D721Med (cell line): ENCODE results near the gene TLR2.
A peak's percentile ranks its signal among the peaks of the same experiment; 100 is the strongest.

Experiments
- DNase-seq: peaks from one replicate; pipeline ENCODE4 v3.0.0; 2011; ENCODE audit warnings: low spot score; ENCODE audit not compliant: insufficient read length
- FAIRE-seq: peaks from 2 replicates; lab custom pipeline; 2011; peaks lifted over from hg19 to GRCh38; lab: Jason Lieb, UNC
- TF ChIP-seq, protein P1 (sequence below): IDR thresholded peaks from 2 replicates; pipeline ENCODE4 v1.5.1; 2012; ENCODE audit warnings: mild to moderate bottlenecking, control low read depth; ENCODE audit not compliant: insufficient read depth; ENCODE audit errors: missing control alignments

Gene TLR2

GRCh38 chr4:153647975-153648374 lies 36.1 kb upstream of the TLR2 start:
- TF ChIP-seq, protein P1, sequence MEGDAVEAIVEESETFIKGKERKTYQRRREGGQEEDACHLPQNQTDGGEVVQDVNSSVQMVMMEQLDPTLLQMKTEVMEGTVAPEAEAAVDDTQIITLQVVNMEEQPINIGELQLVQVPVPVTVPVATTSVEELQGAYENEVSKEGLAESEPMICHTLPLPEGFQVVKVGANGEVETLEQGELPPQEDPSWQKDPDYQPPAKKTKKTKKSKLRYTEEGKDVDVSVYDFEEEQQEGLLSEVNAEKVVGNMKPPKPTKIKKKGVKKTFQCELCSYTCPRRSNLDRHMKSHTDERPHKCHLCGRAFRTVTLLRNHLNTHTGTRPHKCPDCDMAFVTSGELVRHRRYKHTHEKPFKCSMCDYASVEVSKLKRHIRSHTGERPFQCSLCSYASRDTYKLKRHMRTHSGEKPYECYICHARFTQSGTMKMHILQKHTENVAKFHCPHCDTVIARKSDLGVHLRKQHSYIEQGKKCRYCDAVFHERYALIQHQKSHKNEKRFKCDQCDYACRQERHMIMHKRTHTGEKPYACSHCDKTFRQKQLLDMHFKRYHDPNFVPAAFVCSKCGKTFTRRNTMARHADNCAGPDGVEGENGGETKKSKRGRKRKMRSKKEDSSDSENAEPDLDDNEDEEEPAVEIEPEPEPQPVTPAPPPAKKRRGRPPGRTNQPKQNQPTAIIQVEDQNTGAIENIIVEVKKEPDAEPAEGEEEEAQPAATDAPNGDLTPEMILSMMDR, result no peak
- FAIRE-seq (no peak), DNase-seq (no peak)

DNA sequence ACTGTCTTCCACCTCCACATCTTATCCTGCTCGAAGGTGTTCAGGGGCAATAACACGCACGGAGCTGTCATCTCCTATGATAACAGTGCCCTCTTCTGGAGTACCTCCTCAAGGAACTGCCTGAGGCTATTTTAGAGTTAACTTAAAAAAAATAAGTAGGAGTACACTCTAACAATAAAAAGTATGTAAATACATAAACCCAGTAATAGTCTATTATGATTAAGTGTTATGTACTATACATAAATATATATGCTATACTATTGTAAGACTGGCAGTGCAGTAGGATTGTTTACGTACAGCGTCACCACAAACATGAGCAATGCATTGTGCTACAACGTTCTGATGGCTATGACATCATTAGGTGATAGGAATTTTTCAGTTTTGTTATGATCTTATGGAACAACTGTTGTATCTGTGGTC lies 34.5 kb upstream of the TLR2 start:
- no peak for DNase-seq
- FAIRE-seq, result no peak
- TF ChIP-seq, protein P1, result peak; percentile 46

GRCh38 chr4:153651116-153651515 lies 33.0 kb upstream of the TLR2 start:
- DNase-seq, result no peak
- no peak for FAIRE-seq

GRCh38 chr4:153651587-153651986 lies 32.5 kb upstream of the TLR2 start:
- no peak for DNase-seq
- no peak for FAIRE-seq

More at GRCh38 chr4:153651116-153651515, 33.0 kb upstream of the TLR2 start:
- TF ChIP-seq, protein P1, result no peak

GRCh38 chr4:153652051-153652784 lies 31.9 kb upstream of the TLR2 start:
- FAIRE-seq (no peak), DNase-seq (no peak)
- TF ChIP-seq, protein P1, result no peak

More at GRCh38 chr4:153651587-153651986, 32.5 kb upstream of the TLR2 start:
- TF ChIP-seq, protein P1, result no peak

- TF ChIP-seq, protein P1, result no peak
- no peak for FAIRE-seq
- DNase-seq, result no peak
Observed at GRCh38 chr4:153655002-153655541, 29.0 kb upstream of the TLR2 start.

DNA sequence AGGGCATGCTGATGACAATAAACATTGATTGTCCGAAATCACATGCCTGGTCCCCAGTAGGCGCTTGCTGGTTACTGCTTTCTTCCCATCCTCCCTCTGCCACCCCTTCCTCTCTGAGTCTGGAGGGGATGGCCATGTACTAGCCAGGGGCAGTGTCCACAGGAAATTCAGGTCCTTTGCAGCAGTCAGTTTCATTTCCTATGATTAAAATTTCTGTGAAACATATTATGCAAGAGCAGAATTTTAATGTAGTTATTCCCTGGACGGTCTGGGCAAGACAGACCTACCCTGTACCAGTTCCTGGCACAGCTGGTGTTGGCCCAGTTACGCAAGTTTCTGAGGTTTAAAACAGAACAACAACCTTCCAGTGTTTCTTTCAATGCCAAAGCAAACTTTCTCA lies 28.2 kb upstream of the TLR2 start:
- DNase-seq, result no peak
- no peak for FAIRE-seq
- TF ChIP-seq, protein P1, result no peak
